Measurements from ENCODE around the gene SPEF1. TPM values are rescaled to one million over a fixed set of nuclear protein-coding genes. Genes with fewer than 3 reads are reported as not detected.

SPEF1 gene
- total and polyA plus RNA-seq, 12 donors: 0.07 to 0.47 (median 0.23) TPM; not detected in 4

GRCh38 chr20:3763671-3764601 lies 17.3 kb downstream of the SPEF1 start:
- no peak for TF ChIP-seq CTCF (IDR thresholded peaks at IDR 0.05)
- H3K27ac ChIP-seq: peak overlapping the region in 3 of 10 donors; percentile 34 to 92 (median 35)
- no peak overlapping the region for H3K4me3 ChIP-seq
- H3K4me1 ChIP-seq: peaks cover 7 to 59% (median 37%) of the 10 kb centered on the region in 9 donors
- no peaks in the 10 kb centered on the region for H3K27me3 ChIP-seq
- WGBS, 2 donors: 83 to 84% methylated on average over 8 of the region's 8 CpGs
- DNase-seq: no peak
- intact Hi-C loops (cut with DNase I): no loop called here
- peaks cover 0 to 3% (median 0%) of the 10 kb centered on the region in 9 donors for H3K36me3 ChIP-seq
- ATAC-seq: no peak
- no peaks in the 10 kb centered on the region for H3K9me3 ChIP-seq

- Histone ChIP-seq H3K27ac (no peak overlapping the region), H3K27me3 (no peaks in the 10 kb centered on the region), H3K4me1 (peaks cover 0 to 41% (median 22%) of the 10 kb centered on the region in 9 donors), H3K36me3 (peaks cover 0 to 15% (median 0%) of the 10 kb centered on the region in 9 donors), H3K4me3 (no peak overlapping the region), H3K9me3 (no peaks in the 10 kb centered on the region)
- ATAC-seq: no peak
- no peak for TF ChIP-seq CTCF (IDR thresholded peaks at IDR 0.05)
- 82 to 86% methylated on average over 10 of the region's 10 CpGs for WGBS, 2 donors
- no peak for DNase-seq
- intact Hi-C loops (cut with DNase I): no loop called here
These were observed 20.4 kb downstream of the SPEF1 start for GRCh38 chr20:3760655-3761348.

GRCh38 chr20:3759884-3760283 lies 21.4 kb downstream of the SPEF1 start:
- ATAC-seq: no peak
- 91 to 94% methylated on average over 11 of the region's 11 CpGs for WGBS, 2 donors
- Histone ChIP-seq H3K4me3 (no peak overlapping the region), H3K4me1 (peaks cover 0 to 32% (median 13%) of the 10 kb centered on the region in 9 donors), H3K36me3 (peaks cover 0 to 24% (median 0%) of the 10 kb centered on the region in 9 donors), H3K9me3 (no peaks in the 10 kb centered on the region), H3K27me3 (no peaks in the 10 kb centered on the region), H3K27ac (peak overlapping the region in 6 of 10 donors; percentile 49 to 68 (median 56))
- intact Hi-C loops (cut with DNase I): loop anchor here in 1 of 10 donors (10.0 kb wide), 1 partner anchor 85 kb away; no protein-coding TSS in a partner anchor
- no peak for TF ChIP-seq CTCF (IDR thresholded peaks at IDR 0.05)
- no peak for DNase-seq

GRCh38 chr20:3759316-3759823 lies 21.9 kb downstream of the SPEF1 start:
- intact Hi-C loops (cut with DNase I): loop anchor here in 1 of 10 donors (10.0 kb wide), 1 partner anchor 85 kb away; no protein-coding TSS in a partner anchor
- 76 to 87% methylated on average over 11 of the region's 11 CpGs for WGBS, 2 donors
- DNase-seq (no peak), ATAC-seq (peak in 3 of 8 donors; percentile 18 to 22 (median 18))
- H3K27me3 ChIP-seq: no peaks in the 10 kb centered on the region
- H3K4me1 ChIP-seq: peaks cover 0 to 32% (median 9%) of the 10 kb centered on the region in 9 donors
- H3K4me3 ChIP-seq: no peak overlapping the region
- peaks cover 0 to 29% (median 0%) of the 10 kb centered on the region in 9 donors for H3K36me3 ChIP-seq
- no peak for TF ChIP-seq CTCF (IDR thresholded peaks at IDR 0.05)
- no peaks in the 10 kb centered on the region for H3K9me3 ChIP-seq
- peak overlapping the region in 8 of 10 donors; percentile 49 to 68 (median 58) for H3K27ac ChIP-seq

All from heart right ventricle (tissue), 16 donors.